Measurements from ENCODE around the gene FUS. TPM values are rescaled to one million over a fixed set of nuclear protein-coding genes. Genes with fewer than 3 reads are reported as not detected.

FUS gene
- polyA plus RNA-seq, 1 donor (not counting 4 experiments of a cell fraction or from before 2014, with no cell fraction given): 199 TPM

DNA sequence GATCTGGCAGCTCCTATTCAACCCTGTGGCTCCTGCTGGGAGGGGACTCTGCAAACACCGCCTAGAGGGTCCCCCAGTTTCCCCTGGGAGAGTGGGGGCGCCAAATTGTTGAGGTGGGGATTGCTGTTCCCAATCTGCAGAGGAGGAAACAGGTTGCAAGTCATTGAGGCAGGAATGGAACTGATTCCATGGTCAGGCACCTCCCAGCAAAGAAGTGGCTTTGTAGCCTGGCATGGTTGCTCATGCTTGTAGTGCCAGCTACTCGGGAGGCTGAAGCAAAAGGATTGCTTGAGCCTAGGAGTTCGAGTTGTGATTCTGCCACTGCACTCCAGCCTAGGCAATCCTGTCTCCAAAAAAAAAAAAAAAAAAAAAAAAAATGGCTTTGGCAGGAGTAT lies 37.2 kb downstream of the FUS start:
- H3K36me3 ChIP-seq (ENCODE audit: control insufficient read depth in 2 of 2, extremely low read depth in 1 of 2, insufficient read depth in 2 of 2, low read length in 2 of 2): no peaks in the 10 kb centered on the region
- TF ChIP-seq EZH2 (IDR thresholded peaks at IDR 0.05; ENCODE audit: low read length): no peak
- TF ChIP-seq, protein P1, sequence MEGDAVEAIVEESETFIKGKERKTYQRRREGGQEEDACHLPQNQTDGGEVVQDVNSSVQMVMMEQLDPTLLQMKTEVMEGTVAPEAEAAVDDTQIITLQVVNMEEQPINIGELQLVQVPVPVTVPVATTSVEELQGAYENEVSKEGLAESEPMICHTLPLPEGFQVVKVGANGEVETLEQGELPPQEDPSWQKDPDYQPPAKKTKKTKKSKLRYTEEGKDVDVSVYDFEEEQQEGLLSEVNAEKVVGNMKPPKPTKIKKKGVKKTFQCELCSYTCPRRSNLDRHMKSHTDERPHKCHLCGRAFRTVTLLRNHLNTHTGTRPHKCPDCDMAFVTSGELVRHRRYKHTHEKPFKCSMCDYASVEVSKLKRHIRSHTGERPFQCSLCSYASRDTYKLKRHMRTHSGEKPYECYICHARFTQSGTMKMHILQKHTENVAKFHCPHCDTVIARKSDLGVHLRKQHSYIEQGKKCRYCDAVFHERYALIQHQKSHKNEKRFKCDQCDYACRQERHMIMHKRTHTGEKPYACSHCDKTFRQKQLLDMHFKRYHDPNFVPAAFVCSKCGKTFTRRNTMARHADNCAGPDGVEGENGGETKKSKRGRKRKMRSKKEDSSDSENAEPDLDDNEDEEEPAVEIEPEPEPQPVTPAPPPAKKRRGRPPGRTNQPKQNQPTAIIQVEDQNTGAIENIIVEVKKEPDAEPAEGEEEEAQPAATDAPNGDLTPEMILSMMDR (optimal IDR thresholded peaks at IDR 0.05 in 1 of 3, IDR thresholded peaks at IDR 0.05 in 1 of 3, conservative IDR thresholded peaks at IDR 0.05 in 1 of 3; ENCODE audit: extremely low read depth in 1 of 3, insufficient read depth in 2 of 3, low read length in 3 of 3): no peak
- no peaks in the 10 kb centered on the region for H3K79me2 ChIP-seq (ENCODE audit: control insufficient read depth, insufficient read depth, low read length)
- dilution Hi-C loops (cut with MboI; ENCODE audit: extremely low pct_ligation_motif_present, low sequenced_read_pairs): no loop called here
- H3K4me3 ChIP-seq (ENCODE audit: control insufficient read depth in 2 of 3, extremely low read depth in 1 of 3, insufficient read depth in 2 of 3, low read depth in 1 of 3, low read length in 3 of 3): no peak overlapping the region
- no peak overlapping the region for H3K9ac ChIP-seq (ENCODE audit: control insufficient read depth, extremely low read depth, insufficient read depth, low read length)
- H3K9me1 ChIP-seq (ENCODE audit: control insufficient read depth, extremely low read depth, insufficient read depth, low read length): no peaks in the 10 kb centered on the region
- H4K20me1 ChIP-seq (ENCODE audit: control insufficient read depth, extremely low read depth, insufficient read depth, low read length): no peaks in the 10 kb centered on the region
- no peak overlapping the region for H3K27ac ChIP-seq (ENCODE audit: control insufficient read depth, insufficient read depth, low read length)
- no peak overlapping the region for H2AFZ ChIP-seq (ENCODE audit: control insufficient read depth, low read length)
- H3K4me2 ChIP-seq (ENCODE audit: control insufficient read depth, extremely low read depth, insufficient read depth, low read depth, low read length): no peak overlapping the region
- peaks cover 9% of the 10 kb centered on the region for H3K4me1 ChIP-seq (ENCODE audit: control insufficient read depth, extremely low read depth, insufficient read depth, low read length)
- no peaks in the 10 kb centered on the region for H3K9me3 ChIP-seq (ENCODE audit: control insufficient read depth, low read depth, low read length)
- no peak for DNase-seq (ENCODE audit: low read depth, low spot score)
- FAIRE-seq: no peak
- peaks cover 46% of the 10 kb centered on the region for H3K27me3 ChIP-seq (ENCODE audit: control insufficient read depth, extremely low read depth, insufficient read depth, low read length)

DNA sequence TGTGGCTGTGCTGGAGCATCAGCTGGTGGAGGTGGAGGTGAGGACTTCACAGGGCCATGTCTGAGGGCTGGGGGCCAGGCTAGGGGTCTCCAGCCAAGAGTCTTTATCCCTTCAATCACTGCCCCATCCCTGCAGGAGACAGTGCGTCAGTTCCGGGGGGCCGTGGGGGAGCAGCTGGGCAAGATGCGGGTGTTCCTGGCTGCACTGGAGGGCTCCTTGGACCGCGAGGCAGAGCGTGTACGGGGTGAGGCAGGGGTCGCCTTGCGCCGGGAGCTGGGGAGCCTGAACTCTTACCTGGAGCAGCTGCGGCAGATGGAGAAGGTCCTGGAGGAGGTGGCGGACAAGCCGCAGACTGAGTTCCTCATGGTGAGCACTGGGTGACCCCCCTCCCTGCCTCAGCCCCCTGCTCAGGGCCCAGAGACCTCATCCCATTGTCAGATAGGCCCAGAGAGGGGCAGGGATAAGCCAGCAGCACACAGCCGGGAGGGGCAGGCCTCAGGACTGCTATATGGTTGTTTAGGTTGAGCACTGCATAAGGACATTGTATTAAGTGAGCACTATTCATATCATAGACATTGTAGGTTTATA lies 39.3 kb downstream of the FUS start:
- Histone ChIP-seq H3K36me3 (ENCODE audit: control insufficient read depth in 2 of 2, extremely low read depth in 1 of 2, insufficient read depth in 2 of 2, low read length in 2 of 2) (no peaks in the 10 kb centered on the region), H3K4me3 (ENCODE audit: control insufficient read depth in 2 of 3, extremely low read depth in 1 of 3, insufficient read depth in 2 of 3, low read depth in 1 of 3, low read length in 3 of 3) (no peak overlapping the region), H3K9me3 (ENCODE audit: control insufficient read depth, low read depth, low read length) (no peaks in the 10 kb centered on the region), H4K20me1 (ENCODE audit: control insufficient read depth, extremely low read depth, insufficient read depth, low read length) (no peaks in the 10 kb centered on the region), H3K79me2 (ENCODE audit: control insufficient read depth, insufficient read depth, low read length) (no peaks in the 10 kb centered on the region), H3K9ac (ENCODE audit: control insufficient read depth, extremely low read depth, insufficient read depth, low read length) (no peak overlapping the region), H3K4me1 (ENCODE audit: control insufficient read depth, extremely low read depth, insufficient read depth, low read length) (peaks cover 9% of the 10 kb centered on the region), H3K4me2 (ENCODE audit: control insufficient read depth, extremely low read depth, insufficient read depth, low read depth, low read length) (no peak overlapping the region), H3K27ac (ENCODE audit: control insufficient read depth, insufficient read depth, low read length) (no peak overlapping the region), H2AFZ (ENCODE audit: control insufficient read depth, low read length) (no peak overlapping the region), H3K27me3 (ENCODE audit: control insufficient read depth, extremely low read depth, insufficient read depth, low read length) (peaks cover 37% of the 10 kb centered on the region), H3K9me1 (ENCODE audit: control insufficient read depth, extremely low read depth, insufficient read depth, low read length) (no peaks in the 10 kb centered on the region)
- no peak for TF ChIP-seq EZH2 (IDR thresholded peaks at IDR 0.05; ENCODE audit: low read length)
- TF ChIP-seq, protein P1 (optimal IDR thresholded peaks at IDR 0.05 in 1 of 3, IDR thresholded peaks at IDR 0.05 in 1 of 3, conservative IDR thresholded peaks at IDR 0.05 in 1 of 3; ENCODE audit: extremely low read depth in 1 of 3, insufficient read depth in 2 of 3, low read length in 3 of 3): no peak
- dilution Hi-C loops (cut with MboI; ENCODE audit: extremely low pct_ligation_motif_present, low sequenced_read_pairs): no loop called here
- no peak for FAIRE-seq
- DNase-seq (ENCODE audit: low read depth, low spot score): no peak
